ENCODE results near the gene SH3BGR. TPM values are rescaled to one million over a fixed set of nuclear protein-coding genes. Genes with fewer than 3 reads are reported as not detected.

The SH3BGR gene
- total RNA-seq, 1 experiment from 2014 or later = 3.2 TPM

GRCh38 chr21:39489380-39489924 is 37.7 kb downstream of the SH3BGR start:
- no peak for DNase-seq
- intact Hi-C loops (cut with micrococcal nuclease; ENCODE audit: unreplicated experiment) = no loop called here
- Mint-ChIP-seq H3K27ac (ENCODE audit: unreplicated experiment) (no peak overlapping the region), H3K4me3 (ENCODE audit: low read depth, unreplicated experiment) (no peak overlapping the region), H3K36me3 (ENCODE audit: insufficient read depth, unreplicated experiment) (no peaks in the 10 kb centered on the region), H3K9me3 (ENCODE audit: low read depth, unreplicated experiment) (peaks cover 4% of the 10 kb centered on the region), H3K4me1 (ENCODE audit: low read depth, unreplicated experiment) (no peaks in the 10 kb centered on the region), H3K27me3 (ENCODE audit: unreplicated experiment) (no peaks in the 10 kb centered on the region)
- TF ChIP-seq, protein P1, sequence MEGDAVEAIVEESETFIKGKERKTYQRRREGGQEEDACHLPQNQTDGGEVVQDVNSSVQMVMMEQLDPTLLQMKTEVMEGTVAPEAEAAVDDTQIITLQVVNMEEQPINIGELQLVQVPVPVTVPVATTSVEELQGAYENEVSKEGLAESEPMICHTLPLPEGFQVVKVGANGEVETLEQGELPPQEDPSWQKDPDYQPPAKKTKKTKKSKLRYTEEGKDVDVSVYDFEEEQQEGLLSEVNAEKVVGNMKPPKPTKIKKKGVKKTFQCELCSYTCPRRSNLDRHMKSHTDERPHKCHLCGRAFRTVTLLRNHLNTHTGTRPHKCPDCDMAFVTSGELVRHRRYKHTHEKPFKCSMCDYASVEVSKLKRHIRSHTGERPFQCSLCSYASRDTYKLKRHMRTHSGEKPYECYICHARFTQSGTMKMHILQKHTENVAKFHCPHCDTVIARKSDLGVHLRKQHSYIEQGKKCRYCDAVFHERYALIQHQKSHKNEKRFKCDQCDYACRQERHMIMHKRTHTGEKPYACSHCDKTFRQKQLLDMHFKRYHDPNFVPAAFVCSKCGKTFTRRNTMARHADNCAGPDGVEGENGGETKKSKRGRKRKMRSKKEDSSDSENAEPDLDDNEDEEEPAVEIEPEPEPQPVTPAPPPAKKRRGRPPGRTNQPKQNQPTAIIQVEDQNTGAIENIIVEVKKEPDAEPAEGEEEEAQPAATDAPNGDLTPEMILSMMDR (IDR thresholded peaks at IDR 0.05; ENCODE audit: unreplicated experiment) = no peak
- BruUV-seq (replicated peaks) = no TSS peak
- CTCF ChIA-PET = no interaction called here

DNA sequence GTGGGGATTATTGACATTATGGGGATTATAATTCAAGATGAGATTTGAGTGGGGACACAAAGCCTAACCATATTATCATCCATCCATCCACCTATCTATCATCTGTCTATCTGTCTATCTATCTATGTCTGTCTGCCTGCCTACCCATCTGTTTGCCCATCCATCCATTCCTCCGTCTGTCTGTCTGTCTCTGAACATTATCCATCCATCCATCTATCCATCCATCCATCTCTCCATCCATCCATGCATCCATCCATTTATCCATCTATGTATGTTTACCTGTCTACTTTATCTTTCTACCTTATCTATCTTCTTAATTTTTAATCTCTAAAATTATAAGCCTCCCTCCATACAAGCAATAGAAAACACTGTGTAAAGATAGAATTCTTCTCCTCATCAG is 47.4 kb downstream of the SH3BGR start:
- Mint-ChIP-seq H3K36me3 (ENCODE audit: insufficient read depth, unreplicated experiment) (no peaks in the 10 kb centered on the region), H3K4me1 (ENCODE audit: low read depth, unreplicated experiment) (no peaks in the 10 kb centered on the region), H3K27me3 (ENCODE audit: unreplicated experiment) (no peaks in the 10 kb centered on the region), H3K4me3 (ENCODE audit: low read depth, unreplicated experiment) (no peak overlapping the region), H3K9me3 (ENCODE audit: low read depth, unreplicated experiment) (no peaks in the 10 kb centered on the region), H3K27ac (ENCODE audit: unreplicated experiment) (no peak overlapping the region)
- DNase-seq = no peak
- TF ChIP-seq, protein P1 (IDR thresholded peaks at IDR 0.05; ENCODE audit: unreplicated experiment) = no peak
- no TSS peak for BruUV-seq (replicated peaks)
- intact Hi-C loops (cut with micrococcal nuclease; ENCODE audit: unreplicated experiment) = no loop called here
- CTCF ChIA-PET = no interaction called here

GRCh38 chr21:39502631-39503030 is 50.9 kb downstream of the SH3BGR start:
- DNase-seq = no peak
- Mint-ChIP-seq H3K27me3 (ENCODE audit: unreplicated experiment) (no peaks in the 10 kb centered on the region), H3K9me3 (ENCODE audit: low read depth, unreplicated experiment) (no peaks in the 10 kb centered on the region), H3K4me1 (ENCODE audit: low read depth, unreplicated experiment) (no peaks in the 10 kb centered on the region), H3K27ac (ENCODE audit: unreplicated experiment) (no peak overlapping the region), H3K4me3 (ENCODE audit: low read depth, unreplicated experiment) (no peak overlapping the region), H3K36me3 (ENCODE audit: insufficient read depth, unreplicated experiment) (no peaks in the 10 kb centered on the region)
- TF ChIP-seq, protein P1 (IDR thresholded peaks at IDR 0.05; ENCODE audit: unreplicated experiment) = no peak
- intact Hi-C loops (cut with micrococcal nuclease; ENCODE audit: unreplicated experiment) = no loop called here
- BruUV-seq (replicated peaks) = no TSS peak
- CTCF ChIA-PET = no interaction called here

DNA sequence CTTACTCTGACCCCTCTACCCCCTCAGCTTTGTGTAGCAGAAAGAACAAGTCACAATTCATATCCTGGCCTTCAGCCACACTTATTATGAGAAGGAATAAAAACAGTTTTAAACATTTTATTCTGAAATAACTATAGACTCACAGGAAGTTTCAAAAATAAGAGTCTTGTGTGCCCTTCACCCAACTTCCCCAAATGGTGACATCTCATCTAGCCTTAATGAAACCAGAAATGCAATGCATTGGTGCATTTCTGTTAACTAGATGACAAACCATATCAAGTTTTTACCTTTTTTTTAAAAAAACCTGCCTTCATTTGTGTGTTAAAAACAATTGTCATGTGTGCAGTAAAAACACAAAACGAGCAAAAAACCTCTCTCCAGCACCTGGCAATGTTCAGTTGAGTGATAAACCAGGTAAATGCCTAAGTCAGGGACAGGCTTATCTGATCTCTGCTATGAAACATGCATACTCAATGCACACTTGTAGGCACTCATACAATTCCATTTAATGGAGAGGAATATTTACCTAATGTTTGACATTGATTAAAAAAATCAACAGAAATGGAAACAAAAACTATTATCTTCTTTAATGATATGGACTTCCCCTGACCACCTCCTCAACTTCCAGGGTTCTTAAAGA is 51.5 kb downstream of the SH3BGR start:
- no peak overlapping the region for H3K4me3 Mint-ChIP-seq (ENCODE audit: low read depth, unreplicated experiment)
- no peak overlapping the region for H3K27ac Mint-ChIP-seq (ENCODE audit: unreplicated experiment)
- H3K9me3 Mint-ChIP-seq (ENCODE audit: low read depth, unreplicated experiment) = no peaks in the 10 kb centered on the region
- DNase-seq = no peak
- intact Hi-C loops (cut with micrococcal nuclease; ENCODE audit: unreplicated experiment) = no loop called here
- H3K4me1 Mint-ChIP-seq (ENCODE audit: low read depth, unreplicated experiment) = no peaks in the 10 kb centered on the region
- CTCF ChIA-PET = no interaction called here
- BruUV-seq (replicated peaks) = no TSS peak
- H3K36me3 Mint-ChIP-seq (ENCODE audit: insufficient read depth, unreplicated experiment) = no peaks in the 10 kb centered on the region
- no peaks in the 10 kb centered on the region for H3K27me3 Mint-ChIP-seq (ENCODE audit: unreplicated experiment)
- TF ChIP-seq, protein P1 (IDR thresholded peaks at IDR 0.05; ENCODE audit: unreplicated experiment) = no peak
